HG03097 (cell line): ENCODE measurements around the gene RTEL1.
"Not testable (repeated sequence)": the region's sequence is repeated elsewhere in the genome, so short reads cannot be mapped to it uniquely, and the experiment has no call there.

Source experiments
- ATAC-seq: cut with Tn5 transposase; IDR thresholded peaks from one replicate; pipeline ENCODE4 v1.9.1; 2021; ENCODE audit not compliant: unreplicated experiment, low FRiP score

RTEL1 gene

GRCh38 chr20:63664861-63665594 lies 6.9 kb downstream of the RTEL1 start:
- no peak for ATAC-seq

DNA sequence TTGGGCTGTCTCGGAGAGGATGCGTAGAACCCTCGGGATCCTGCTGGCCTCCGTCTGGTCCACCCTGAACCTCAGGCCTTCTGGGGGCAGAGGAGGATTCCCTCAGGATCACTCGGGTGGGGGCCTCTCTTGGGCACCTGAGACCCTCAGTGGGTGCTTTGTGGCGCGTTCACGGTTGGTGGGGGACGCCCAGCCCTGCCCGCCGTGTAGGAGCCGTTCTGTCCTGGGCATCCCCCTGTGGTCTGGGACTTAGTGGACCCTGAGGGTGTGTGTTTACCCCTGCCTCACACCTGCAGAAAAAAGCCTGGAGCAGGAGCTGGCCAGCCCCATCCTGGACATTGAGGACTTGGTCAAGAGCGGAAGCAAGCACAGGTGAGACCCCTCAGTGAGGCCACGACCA lies 7.6 kb downstream of the RTEL1 start:
- no peak for ATAC-seq

GRCh38 chr20:63667858-63668257 lies 9.7 kb downstream of the RTEL1 start:
- no peak for ATAC-seq

- no peak for ATAC-seq
Observed at GRCh38 chr20:63668351-63668750, 10.2 kb downstream of the RTEL1 start.

DNA sequence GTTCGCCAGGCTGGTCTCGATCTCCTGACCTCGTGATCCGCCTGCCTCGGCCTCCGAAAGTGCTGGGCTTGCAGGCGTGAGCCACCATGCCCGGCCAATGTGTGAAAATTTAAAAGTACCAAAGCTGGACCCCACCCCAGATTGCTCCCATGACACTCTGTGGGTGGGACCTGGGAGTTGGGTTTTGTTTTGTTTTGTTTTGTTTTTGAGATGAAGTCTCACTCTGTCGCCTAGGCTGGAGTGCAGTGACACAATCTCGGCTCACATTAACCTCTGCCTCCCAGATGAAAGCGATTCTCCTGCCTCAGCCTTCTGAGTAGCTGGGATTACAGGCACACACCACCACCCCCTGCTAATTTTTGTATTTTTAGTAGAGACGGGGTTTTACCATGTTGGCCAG lies 13.6 kb downstream of the RTEL1 start:
- not testable (repeated sequence) for ATAC-seq

- ATAC-seq = no peak
Observed at GRCh38 chr20:63672666-63673065, 14.6 kb downstream of the RTEL1 start.

DNA sequence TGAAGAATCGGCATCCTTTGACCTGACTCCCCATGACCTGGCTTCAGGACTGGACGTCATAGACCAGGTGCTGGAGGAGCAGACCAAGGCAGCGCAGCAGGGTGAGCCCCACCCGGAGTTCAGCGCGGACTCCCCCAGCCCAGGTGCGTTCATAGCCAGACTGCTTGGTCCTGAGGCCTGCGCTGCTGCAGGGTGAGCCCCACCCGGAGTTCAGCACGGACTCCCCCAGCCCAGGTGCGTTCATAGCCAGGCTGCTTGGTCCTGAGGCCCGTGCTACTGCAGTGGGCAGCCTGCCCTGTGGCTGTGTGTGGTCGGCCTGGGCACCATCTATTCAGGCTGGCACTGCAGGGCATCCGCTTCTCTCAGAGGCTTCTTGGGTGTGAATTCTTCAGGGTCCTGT lies 15.8 kb downstream of the RTEL1 start:
- ATAC-seq = no peak

DNA sequence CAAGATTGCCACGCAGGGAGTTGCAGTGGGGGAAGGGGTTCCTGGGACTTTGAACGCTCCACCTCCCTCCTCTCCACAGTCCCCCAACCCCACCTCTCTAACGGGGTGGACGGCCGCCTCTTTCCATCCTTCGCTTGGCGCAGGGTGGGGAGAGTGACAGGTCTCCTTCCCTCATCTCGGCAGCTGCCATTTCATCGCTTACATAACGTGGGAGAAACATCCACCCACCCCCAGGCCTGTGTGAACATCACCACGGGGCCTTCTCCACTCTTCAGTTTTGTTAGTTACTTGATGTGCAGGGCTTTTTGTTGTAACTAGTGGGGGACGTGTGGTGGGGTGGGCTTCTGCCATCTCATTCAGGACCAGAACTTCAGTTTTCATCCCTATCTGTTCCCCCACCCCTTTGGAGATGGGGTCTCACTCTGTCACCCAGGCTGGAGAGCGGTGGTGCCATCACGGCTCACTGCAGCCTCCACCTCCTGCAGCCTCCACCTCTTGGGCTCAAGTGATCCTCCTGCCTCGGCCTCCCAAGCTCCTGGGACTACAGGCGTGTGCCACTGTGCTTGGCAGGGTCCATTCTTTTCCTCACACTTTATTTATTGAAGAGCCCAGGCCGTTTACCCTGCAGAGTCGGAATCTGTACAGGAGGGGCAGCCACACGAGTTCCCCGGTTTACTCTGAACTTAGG lies 17.7 kb downstream of the RTEL1 start:
- no peak for ATAC-seq

DNA sequence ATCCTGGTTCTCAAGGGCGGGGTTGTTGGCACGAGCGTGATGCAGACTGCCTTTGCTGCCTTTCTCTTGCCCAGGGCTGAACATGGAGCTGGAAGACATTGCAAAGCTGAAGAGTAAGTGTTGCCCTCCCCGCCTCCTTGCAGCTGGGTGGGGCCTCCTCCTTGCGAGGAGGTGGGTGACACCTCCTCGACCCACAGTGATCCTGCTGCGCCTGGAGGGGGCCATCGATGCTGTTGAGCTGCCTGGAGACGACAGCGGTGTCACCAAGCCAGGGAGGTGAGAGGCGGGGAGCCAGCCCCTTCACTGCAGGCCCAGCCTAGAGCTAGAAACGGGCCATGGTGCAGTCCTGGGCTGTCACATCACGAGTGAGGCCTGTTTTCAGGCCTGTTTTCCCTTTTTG lies 20.0 kb downstream of the RTEL1 start:
- no peak for ATAC-seq

DNA sequence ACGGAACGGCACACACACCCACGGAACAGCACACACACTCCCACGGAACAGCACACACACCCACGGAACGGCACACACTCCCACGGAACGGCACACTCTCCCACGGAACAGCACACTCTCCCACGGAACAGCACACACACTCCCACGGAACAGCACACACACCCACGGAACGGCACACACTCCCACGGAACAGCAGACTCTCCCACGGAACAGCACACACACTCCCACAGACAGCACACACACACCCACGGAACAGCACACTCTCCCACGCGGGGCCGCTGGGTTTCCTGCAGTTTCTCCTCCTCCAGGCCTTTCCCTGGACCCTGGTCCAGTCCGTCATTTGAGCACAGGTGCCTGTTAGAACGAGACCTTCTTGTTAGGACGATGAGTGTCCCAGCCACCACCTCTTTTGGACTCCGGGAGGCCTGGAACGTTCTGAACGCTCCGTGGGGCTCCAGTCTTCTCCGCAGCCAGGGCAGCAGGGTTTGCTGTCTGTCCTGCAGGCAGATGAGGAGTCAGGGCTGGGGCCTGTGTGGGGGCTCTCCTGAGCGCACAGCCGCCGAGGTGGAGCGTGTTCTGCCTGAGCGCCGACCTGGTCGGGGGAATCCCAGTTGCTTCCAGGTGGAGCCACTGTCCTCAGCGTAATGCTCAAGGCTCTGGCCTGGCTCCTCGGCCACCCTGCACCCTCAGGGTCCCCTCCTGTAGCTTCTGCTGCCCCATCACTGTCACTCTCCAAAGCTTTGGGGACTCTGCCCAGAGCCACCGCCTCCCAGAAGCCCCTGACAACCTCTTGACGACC lies 20.8 kb downstream of the RTEL1 start:
- ATAC-seq = no peak

DNA sequence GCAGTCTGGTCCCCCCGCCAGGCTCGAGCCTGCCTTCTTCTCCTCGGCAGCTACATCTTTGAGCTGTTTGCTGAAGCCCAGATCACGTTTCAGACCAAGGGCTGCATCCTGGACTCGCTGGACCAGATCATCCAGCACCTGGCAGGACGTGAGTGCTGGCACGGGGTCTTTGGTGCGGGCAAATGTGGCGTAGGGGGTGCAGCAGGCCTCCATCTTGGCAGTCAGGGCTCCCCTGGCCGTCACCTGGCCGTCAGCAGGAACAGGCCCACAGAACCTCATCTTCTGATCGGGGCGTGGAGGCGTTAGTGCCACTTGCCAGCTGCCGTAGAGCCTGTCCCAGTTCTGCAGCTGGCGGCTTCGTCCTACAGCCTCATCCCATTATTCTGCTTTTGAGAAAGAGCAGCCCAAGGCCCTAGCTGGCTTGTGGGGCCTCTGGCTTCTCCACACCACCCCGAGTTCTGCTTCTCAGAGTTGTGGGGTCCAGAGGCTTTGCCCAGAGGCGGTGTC lies 21.7 kb downstream of the RTEL1 start:
- no peak for ATAC-seq

DNA sequence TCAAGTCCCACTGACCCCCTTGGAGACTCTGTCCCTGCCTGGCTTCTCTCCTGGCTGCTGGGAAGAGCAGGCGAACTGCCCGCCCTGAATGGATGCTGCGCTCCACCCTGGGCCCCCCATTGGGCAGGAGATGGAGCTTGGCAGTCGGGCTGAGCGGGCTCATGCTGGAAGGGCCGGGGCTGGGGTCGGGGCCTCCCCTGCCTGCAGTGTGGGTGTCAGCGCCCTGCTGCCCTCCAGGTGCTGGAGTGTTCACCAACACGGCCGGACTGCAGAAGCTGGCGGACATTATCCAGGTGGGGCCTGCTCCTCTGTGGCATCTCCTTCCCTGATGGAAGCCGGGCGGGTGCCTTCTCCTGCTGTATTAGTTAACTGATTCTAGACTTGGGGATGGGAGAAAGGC lies 22.3 kb downstream of the RTEL1 start:
- ATAC-seq = no peak

- no peak for ATAC-seq
Observed at GRCh38 chr20:63680857-63681608, 22.9 kb downstream of the RTEL1 start.

- no peak for ATAC-seq
Observed at GRCh38 chr20:63681609-63682142, 23.6 kb downstream of the RTEL1 start.

GRCh38 chr20:63682384-63683139 lies 24.4 kb downstream of the RTEL1 start:
- no peak for ATAC-seq

- ATAC-seq = no peak
Observed at GRCh38 chr20:63685269-63686026, 27.3 kb downstream of the RTEL1 start.

DNA sequence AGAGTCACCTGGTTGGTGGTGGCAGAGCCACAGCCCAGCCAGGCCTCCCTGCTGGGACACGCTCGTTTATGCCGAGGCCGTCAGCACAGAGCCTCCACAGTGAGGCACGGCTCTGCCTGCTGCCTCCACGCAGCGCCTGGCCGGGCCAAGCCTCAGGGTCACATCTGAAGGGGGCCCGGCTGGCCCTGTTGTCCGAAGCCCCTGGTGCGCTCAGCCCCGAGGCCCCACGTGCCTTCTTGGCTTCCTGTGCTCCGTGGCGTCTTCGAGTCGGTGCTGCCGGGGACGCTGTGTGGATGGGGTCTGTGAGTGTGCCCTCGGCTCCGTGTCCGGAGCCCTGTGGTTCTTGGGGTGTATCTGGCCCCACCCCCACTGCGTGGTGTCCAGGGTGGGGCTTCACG lies 28.0 kb downstream of the RTEL1 start:
- no peak for ATAC-seq

DNA sequence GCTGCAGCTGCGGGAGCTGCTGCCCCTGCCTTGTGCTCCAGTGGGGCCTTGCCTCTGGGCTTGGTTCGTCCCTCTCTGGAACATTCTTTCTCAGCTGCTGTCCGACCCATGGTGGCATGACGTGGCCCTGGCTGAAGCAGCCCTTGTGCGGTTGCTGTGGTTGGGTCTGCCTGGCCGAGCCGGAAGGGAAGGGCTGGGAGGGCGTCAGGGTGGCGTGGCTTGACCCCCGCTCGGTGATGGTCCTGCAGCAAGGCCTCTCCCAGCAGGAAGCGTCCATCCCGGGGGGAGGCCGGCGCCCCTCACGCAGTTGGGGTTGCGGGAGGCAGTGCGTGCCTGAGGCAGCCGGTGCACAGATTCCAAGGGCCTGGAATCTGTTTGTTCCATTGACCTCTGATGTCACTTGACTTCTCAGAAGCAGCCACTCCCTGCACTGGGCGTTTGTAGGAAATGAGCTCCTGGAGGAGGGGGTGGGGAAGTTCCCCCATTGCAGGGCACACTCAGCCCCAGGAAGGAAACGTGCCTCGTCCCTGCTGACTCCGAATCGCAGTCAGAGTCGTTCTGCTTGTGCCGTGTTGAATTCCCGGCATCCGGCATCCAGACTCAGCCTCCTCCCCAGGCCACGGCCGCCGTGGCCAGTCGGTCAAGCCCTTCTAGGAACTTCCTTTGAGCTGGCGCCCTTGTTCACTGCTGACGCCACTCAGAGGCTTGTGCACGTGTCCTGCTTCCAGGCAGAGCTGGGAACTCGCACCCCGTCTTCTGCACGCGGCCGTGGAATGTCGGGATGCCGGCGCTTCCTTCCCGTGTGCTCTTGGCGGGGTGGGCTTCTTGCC lies 28.6 kb downstream of the RTEL1 start:
- ATAC-seq = no peak
